Dedifferentiated amniotic fluid mesenchymal stem cell (primary cell): ENCODE measurements around the gene L3MBTL4.

ENCODE experiments used
- DNase-seq: peaks from one replicate; pipeline ENCODE4 v3.0.0-alpha.2; 2016; ENCODE audit errors: extremely low spot score

L3MBTL4 gene

GRCh38 chr18:5986257-5986931, 428.3 kb downstream of the L3MBTL4 start:
- DNase-seq = peak; percentile 14

GRCh38 chr18:5984245-5984644, 430.5 kb downstream of the L3MBTL4 start:
- no peak for DNase-seq

DNA sequence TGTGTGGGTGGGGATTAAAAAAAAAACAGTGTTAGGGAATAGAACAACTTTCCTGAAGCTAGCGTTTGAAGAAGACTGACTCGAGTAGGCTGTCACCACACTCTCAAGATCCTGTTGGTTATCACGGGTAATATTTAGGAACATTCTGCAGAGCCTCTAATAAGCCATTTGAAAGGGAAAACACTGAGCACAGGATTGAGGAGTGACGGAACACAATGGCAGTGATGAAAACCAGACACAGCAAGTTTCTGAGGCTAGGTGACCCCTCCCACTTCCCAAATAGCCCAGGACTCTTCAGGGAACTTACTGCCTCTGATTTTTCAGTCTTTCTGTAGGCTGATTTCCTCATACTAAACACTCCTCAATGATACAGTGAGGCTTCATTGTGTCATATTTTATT, 431.2 kb downstream of the L3MBTL4 start:
- DNase-seq = no peak

GRCh38 chr18:5982332-5982731, 432.4 kb downstream of the L3MBTL4 start:
- DNase-seq = no peak

GRCh38 chr18:5980721-5981120, 434.0 kb downstream of the L3MBTL4 start:
- DNase-seq = no peak

GRCh38 chr18:5979971-5980457, 434.7 kb downstream of the L3MBTL4 start:
- no peak for DNase-seq

GRCh38 chr18:5979176-5979888, 435.4 kb downstream of the L3MBTL4 start:
- DNase-seq = no peak

- no peak for DNase-seq
Measured at GRCh38 chr18:5977022-5977421, 437.7 kb downstream of the L3MBTL4 start.

DNA sequence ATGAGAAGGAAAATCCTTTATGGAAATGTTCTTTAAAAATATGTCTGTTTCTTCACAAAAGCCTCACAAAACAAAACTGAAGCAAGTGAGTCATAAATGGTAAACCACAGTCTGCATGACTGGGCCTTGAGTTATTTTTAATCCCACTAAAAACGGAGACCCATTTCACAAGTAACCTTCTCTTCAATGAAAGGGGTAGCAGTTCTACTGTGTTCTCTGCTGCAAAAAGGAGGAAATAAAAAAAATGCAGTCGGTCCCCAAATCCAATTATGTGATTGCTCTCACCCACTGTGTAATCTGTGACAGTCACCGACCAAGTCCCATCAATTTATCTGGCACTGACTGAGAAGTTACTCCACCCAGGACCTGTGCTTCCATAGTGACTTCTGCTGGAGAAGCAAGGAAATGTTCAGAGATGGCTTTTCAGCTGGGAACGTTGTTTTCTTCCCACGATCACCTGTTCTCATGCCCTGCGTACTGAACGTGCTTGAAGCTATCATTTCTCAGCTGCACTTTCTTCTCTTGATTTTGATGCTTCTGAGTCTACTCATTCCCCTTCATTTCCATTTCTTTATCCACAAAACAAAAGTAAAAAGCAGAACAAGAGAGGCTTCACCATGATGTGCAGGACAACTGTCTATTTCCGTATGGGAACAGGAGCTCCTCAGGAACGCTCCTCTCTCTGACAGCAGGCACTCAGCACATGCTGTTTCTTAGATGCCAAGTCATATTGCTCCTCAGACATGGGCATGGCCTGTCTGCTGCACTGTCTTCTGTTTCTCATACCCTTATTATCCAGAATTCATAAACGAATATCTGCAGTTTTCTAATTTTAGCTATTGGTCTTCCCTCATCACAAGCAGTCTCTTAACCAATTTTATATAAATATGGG, 439.4 kb downstream of the L3MBTL4 start:
- no peak for DNase-seq

DNA sequence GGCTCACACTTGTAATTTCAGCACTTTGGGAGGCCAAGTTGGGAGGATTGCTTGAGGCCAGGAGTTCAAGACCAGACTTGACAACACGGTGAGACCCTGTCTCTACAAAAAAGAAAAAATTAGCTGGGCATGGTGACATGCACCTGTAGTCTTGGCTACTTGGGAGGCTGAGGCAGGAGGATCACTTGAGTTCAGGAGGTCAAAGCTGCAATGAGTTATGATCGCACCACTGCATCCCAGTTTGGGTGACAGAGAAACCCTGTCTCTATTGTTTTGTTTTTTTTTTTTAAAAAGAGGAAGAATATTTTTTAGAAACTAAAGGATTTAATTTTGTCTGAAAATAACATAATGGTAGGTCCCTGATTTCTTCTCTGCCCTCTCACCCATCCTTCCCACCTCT, 440.0 kb downstream of the L3MBTL4 start:
- no peak for DNase-seq

DNA sequence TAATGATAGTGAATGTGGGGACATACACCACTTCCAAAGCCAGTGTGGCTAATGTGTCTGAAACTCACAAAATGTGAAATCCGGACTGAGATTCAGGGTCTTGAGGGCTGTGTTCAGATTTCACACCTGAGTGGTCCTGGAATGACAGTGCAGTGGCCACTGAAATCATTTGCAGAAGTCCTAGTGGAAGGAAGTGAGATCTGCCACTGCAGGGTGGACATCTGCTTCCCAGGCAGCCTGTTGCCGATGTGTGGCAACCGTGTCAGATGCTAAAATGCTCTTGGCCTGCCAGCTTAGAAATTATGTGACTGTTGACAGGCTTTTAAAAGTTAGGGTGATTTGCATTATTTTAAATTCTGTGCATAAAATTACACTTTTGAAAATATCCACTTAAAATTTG, 441.6 kb downstream of the L3MBTL4 start:
- DNase-seq = no peak

DNA sequence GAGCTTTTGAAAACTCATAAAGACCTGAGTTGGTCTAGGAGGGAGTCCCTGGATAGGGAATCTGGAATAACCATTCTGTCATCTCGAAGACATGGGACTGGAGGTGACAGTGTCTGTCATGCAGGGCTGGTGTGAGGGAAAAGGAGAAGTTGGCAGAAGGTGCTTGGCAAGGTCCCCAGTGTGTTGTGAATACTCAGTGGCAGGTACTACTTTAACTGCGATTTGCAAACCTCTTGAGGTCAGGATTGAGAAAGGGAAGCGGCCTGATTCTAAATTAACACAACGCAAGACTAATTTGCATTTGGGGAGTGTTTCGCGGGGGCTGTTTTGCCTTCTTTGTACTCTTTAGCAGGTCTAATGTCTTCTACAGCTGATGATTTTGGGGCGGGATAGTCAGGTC, 442.4 kb downstream of the L3MBTL4 start:
- DNase-seq = no peak

DNA sequence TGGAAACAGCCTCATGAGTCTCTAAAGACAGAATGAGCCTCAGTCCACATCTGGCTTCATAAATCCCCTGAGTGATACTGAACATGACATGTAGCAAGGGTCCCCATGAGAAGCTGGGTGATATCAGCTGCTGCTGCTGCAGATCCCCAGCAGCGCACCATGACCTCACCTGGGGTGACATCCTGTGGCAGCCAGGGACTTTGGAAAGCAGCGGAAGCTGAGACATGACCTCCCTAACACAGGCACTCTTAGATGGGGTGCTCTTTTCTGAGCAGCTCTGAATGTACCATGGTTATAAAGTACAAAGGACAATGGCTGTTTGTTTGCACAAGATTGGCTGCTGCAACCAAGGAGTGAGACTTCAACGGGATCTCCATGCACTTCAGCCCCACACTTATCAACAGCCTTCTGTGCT, 444.7 kb downstream of the L3MBTL4 start:
- DNase-seq = no peak

GRCh38 chr18:5969355-5969988, 445.2 kb downstream of the L3MBTL4 start:
- DNase-seq = no peak

GRCh38 chr18:5967666-5968065, 447.0 kb downstream of the L3MBTL4 start:
- DNase-seq = no peak

DNA sequence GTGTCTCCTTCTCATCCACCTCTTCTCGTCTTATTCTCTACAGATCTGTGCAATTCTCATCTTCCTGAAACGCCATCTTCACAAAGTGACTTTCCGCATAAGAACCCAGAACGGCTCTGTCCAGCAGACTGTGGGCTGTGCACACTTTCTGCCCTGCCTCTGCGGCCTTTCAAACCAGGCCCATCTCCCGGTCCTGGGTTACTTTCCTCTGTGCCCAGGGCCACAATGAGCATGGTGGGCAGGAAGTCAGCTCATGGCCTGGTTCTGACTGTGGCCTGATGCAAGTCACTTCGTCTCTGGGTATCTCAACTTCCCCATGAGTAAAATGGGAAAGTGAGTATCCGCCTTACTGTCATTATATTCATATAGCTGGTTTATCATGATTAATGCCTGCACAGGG, 447.7 kb downstream of the L3MBTL4 start:
- no peak for DNase-seq

GRCh38 chr18:5966514-5966913, 448.2 kb downstream of the L3MBTL4 start:
- no peak for DNase-seq

GRCh38 chr18:5964996-5965395, 449.7 kb downstream of the L3MBTL4 start:
- no peak for DNase-seq

- DNase-seq = no peak
Measured at GRCh38 chr18:5964596-5964995, 450.1 kb downstream of the L3MBTL4 start.

DNA sequence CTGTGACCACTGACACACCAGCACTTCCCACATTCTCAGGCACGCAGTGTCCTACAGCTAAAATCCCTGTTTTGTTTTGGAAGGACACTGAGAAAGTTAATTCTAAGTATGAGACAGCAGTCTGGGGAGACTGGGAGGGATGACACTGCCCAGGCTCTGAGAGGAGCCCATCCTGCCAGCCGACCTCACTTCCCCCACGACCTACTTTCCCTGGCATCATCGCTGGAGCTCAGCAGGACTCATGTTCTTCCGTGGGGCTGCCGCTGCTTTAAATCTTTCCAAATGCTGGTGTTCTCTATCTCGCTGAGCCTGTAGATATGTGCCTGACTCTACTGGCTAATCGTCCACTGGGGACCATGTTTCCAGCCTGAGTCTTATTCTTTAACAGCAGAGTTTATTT, 450.6 kb downstream of the L3MBTL4 start:
- DNase-seq = no peak

DNA sequence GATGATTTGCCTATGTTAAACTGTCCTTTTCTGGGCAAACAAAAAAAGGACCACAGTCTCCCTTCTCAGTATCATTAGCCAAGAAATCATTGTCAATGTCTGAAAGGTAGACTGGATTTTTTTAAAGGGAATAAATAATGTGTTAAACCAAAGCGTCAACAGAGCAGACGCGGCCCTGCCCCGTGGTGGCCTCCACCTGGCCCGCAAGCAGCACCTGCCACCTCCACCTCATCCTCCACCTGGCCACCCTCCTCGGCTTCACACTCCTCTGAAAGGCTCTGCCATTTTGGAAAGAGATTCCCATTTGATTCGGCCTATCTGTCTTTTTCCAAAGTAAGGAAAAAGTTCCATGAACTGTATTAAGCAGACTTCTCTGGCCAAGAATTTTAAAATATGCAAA, 451.4 kb downstream of the L3MBTL4 start:
- DNase-seq = no peak

DNA sequence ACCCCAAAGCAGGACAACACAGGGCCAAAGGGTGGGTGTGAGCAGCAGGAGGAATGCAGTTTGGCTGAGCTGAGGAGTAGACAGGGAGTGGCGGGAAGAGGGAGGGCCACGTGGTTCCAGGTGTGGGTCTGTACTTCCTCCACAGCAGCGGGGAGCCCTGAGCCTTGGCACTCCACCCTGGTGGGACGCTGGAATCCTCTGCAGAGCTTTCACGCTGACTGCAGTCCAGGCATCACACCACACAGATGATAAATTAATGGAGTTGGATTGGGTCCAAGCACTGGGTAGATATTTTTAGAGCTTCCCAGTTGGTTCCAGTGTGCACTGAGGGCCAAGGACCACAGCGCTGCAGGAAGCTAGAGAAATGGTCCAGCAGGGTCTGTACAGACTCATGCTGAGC, 452.3 kb downstream of the L3MBTL4 start:
- no peak for DNase-seq
